K562 (cell line): ENCODE results near the gene TLK2. TPM values are rescaled to one million over a fixed set of nuclear protein-coding genes. Genes with fewer than 3 reads are reported as not detected.

ENCODE experiments used
- CBFA2T3 ChIP-seq: fragments of 450-650 bp; IDR thresholded peaks from 2 replicates; pipeline ENCODE4 v1.6.1; 2017
- CHD4 ChIP-seq: fragments of 200-600 bp; sonication (generic); IDR thresholded peaks from 3 replicates; pipeline ENCODE4 v1.6.1; 2012; ENCODE audit warnings: low read depth, mild to moderate bottlenecking, mixed read lengths, low read length, inconsistent platforms; ENCODE audit not compliant: insufficient read depth, insufficient replicate concordance, poor library complexity, severe bottlenecking
- DNMT1 ChIP-seq: fragments of 450-650 bp; IDR thresholded peaks from 2 replicates; pipeline ENCODE4 v1.6.1; 2016; ENCODE audit warnings: antibody characterized with exemption, mild to moderate bottlenecking
- EWSR1 ChIP-seq: fragments of 450-650 bp; IDR thresholded peaks from 2 replicates; pipeline ENCODE4 v1.6.1; 2018; ENCODE audit warnings: borderline replicate concordance, mild to moderate bottlenecking, low read depth, moderate library complexity; ENCODE audit not compliant: partially characterized antibody
- GATA2 ChIP-seq: sonication (generic); formaldehyde crosslinking; IDR thresholded peaks from 2 replicates; pipeline ENCODE4 v1.4.0; 2020; ENCODE audit warnings: mild to moderate bottlenecking, missing genetic modification reagents
- JUN ChIP-seq, 2 experiments: sonication (generic) in 1 of 2; formaldehyde crosslinking in 1 of 2; IDR thresholded peaks; 2 replicates each; pipeline versions ENCODE4 v1.6.1 to v1.8.0; 2012 to 2022; ENCODE audit warnings: borderline replicate concordance in 2 of 2, mild to moderate bottlenecking in 2 of 2, improper control_type of control experiment in 1 of 2, low read depth in 1 of 2, low read length in 1 of 2, missing genetic modification reagents in 1 of 2
- KDM1A ChIP-seq, 2 experiments: fragments of 450-650 bp; IDR thresholded peaks; 2 replicates each; pipeline ENCODE4 v1.6.1; 2016; ENCODE audit warnings: mild to moderate bottlenecking in 2 of 2
- KDM5B ChIP-seq: fragments of 200-600 bp; sonication (generic); IDR thresholded peaks from 2 replicates; pipeline ENCODE4 v1.6.1; 2012; ENCODE audit warnings: low read depth, mild to moderate bottlenecking, moderate library complexity, low read length, control low read depth, inconsistent platforms; ENCODE audit not compliant: insufficient replicate concordance
- LCOR ChIP-seq: sonication (generic); formaldehyde crosslinking; IDR thresholded peaks from 2 replicates; pipeline ENCODE4 v1.8.0; 2022; ENCODE audit warnings: mild to moderate bottlenecking, missing genetic modification reagents
- MTA2 ChIP-seq: fragments of 450-650 bp; IDR thresholded peaks from 2 replicates; pipeline ENCODE4 v1.6.1; 2016; ENCODE audit warnings: low read depth
- MTF1 ChIP-seq: fragments of 250-450 bp; sonication (Bioruptor Pico); IDR thresholded peaks from 2 replicates; pipeline ENCODE4 v1.9.0; 2021; ENCODE audit warnings: moderate library complexity, mild to moderate bottlenecking, inconsistent platforms, borderline replicate concordance
- PHB2 ChIP-seq: fragments of 450-650 bp; IDR thresholded peaks from 2 replicates; pipeline ENCODE4 v1.6.1; 2017; ENCODE audit warnings: low read depth
- SP1 ChIP-seq: sonication (generic); formaldehyde crosslinking; IDR thresholded peaks from 2 replicates; pipeline ENCODE4 v1.8.1; 2022; ENCODE audit warnings: mild to moderate bottlenecking, missing genetic modification reagents
- TARDBP ChIP-seq: fragments of 450-650 bp; IDR thresholded peaks from 2 replicates; pipeline ENCODE4 v1.6.1; 2016
- ZFP30 ChIP-seq: fragments of 250-450 bp; sonication (Bioruptor Pico); IDR thresholded peaks from 2 replicates; pipeline ENCODE4 v1.8.0; 2022; ENCODE audit warnings: moderate library complexity, mild to moderate bottlenecking, inconsistent platforms, borderline replicate concordance
- ZFPM2 ChIP-seq: fragments of 250-450 bp; sonication (Bioruptor Pico); IDR thresholded peaks from 2 replicates; pipeline ENCODE4 v1.5.1; 2022; ENCODE audit warnings: mild to moderate bottlenecking
- ZNF324 ChIP-seq: fragments of 250-450 bp; sonication (Bioruptor Pico); IDR thresholded peaks from 2 replicates; pipeline ENCODE4 v1.4.0; 2020; ENCODE audit warnings: mild to moderate bottlenecking
- ZNF431 ChIP-seq: sonication (generic); formaldehyde crosslinking; IDR thresholded peaks from 2 replicates; pipeline ENCODE4 v1.8.0; 2022; ENCODE audit warnings: mild to moderate bottlenecking, missing genetic modification reagents
- ZNF561 ChIP-seq: fragments of 450-650 bp; formaldehyde crosslinking; conservative IDR thresholded peaks from 2 replicates; pipeline ENCODE4 v1.4.0; 2020; ENCODE audit warnings: mild to moderate bottlenecking, moderate library complexity
- ZNF57 ChIP-seq: fragments of 450-650 bp; formaldehyde crosslinking; IDR thresholded peaks from 2 replicates; pipeline ENCODE4 v1.4.0; 2020; ENCODE audit warnings: mild to moderate bottlenecking, moderate library complexity
- polyA plus RNA-seq, 8 experiments: library from polyadenylated mRNA; depleted of rRNA in 4 of 8; stranded (reverse) in 5 of 8; unstranded in 3 of 8; fragments of >200 nt; fragmentation: Nextera tagmentation in 2 of 8; fragmentation: Illumina TruSeq in 1 of 8; extraction: Ambion mirVana in 2 of 8; extraction: Trizol in 1 of 8; gene quantifications; 2 replicates each; pipeline versions ENCODE4 v1.2.1 to v1.2.3, GENCODE V29; 2011 to 2014; ENCODE audit warnings: inconsistent platforms in 1 of 8, missing spikeins in 1 of 8
- total RNA-seq, 7 experiments: library from RNA; depleted of rRNA in 6 of 7; stranded (reverse); fragments of >200 nt in 6 of 7; fragmentation: Illumina TruSeq in 2 of 7; extraction: Trizol in 2 of 7; gene quantifications; 2 replicates each; pipeline versions ENCODE4 v1.2.1 to v1.2.3, GENCODE V29; 2011 to 2021; ENCODE audit warnings: low replicate concordance in 1 of 7
- TF ChIP-seq, protein P1 (sequence below): sonication (generic); formaldehyde crosslinking; IDR thresholded peaks from 2 replicates; pipeline ENCODE4 v1.8.1; 2023; ENCODE audit warnings: mild to moderate bottlenecking, missing genetic modification reagents
- TF ChIP-seq, protein P2 (sequence below): fragments of 200-800 bp; sonication (Bioruptor generic); IDR thresholded peaks from 2 replicates; pipeline ENCODE4 v1.6.1; 2017; ENCODE audit warnings: missing genetic modification characterization, missing compliant biosample characterization
- TF ChIP-seq, protein P3 (sequence below): fragments of 200-400 bp; formaldehyde crosslinking; IDR thresholded peaks from 2 replicates; pipeline ENCODE4 v1.6.1; 2017; ENCODE audit warnings: mild to moderate bottlenecking, low read depth, low read length, moderate library complexity

Gene TLK2
- total and polyA plus RNA-seq, 9 of the 15 experiments (the other 6 are each of a cell fraction or from before 2014, with no cell fraction given), result 10.1 to 51.9 (median 32.4) TPM

DNA sequence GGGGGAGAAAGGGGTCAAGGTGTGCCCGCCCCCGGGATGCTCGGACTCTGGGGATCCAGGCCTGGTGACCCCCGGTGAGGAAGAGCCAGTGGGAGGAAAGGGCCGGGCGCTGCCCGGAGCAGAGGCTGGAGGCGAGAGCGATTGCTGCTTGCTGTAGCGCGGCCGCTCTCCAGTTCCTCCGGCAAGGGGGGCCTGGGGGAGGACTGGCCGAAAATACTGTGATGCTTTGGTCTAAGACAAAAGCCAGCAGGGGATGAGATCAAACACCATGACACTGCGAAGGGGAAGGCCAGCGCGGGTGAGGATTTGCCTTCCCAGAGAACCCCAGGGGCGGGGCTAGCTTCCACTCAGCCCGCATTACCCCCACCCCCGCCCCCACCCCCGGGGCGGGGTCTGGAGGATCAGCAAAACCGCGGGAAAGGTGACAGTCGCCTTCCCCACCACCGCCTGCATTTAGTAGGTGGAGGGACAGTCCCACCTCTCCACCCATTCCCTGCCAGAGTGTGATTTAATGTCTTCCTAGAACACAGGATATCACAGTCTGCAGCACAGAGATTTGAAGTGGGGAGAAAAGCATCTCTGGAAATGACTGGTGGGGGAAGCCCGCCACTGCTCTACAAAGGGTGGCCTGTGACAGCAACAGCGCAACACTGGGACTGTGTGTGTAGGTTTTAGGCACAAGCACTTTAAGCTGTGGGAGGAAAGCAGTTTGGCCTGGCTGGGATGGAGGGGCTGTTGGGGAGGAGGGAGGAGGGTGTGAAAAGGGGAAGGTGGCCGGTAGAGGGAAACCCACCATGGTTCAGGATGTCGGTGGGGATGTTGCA lies 174.6 kb downstream of the TLK2 start (continued):
- TF ChIP-seq ZNF324 (CRISPR knock-in tag) (no peak), PHB2 (no peak), DNMT1 (no peak), ZFP30 (CRISPR knock-in tag) (no peak), ZFPM2 (CRISPR knock-in tag) (no peak), ZNF561 (no peak), TARDBP (no peak), JUN (IDR thresholded peaks at IDR 0.05; ENCODE audit: borderline replicate concordance, low read depth, low read length) (no peak), JUN (CRISPR knock-in tag; IDR thresholded peaks at IDR 0.05; ENCODE audit: borderline replicate concordance) (no peak), MTF1 (CRISPR knock-in tag) (no peak), ZNF431 (CRISPR knock-in tag) (no peak), ZNF57 (CRISPR knock-in tag) (no peak), CBFA2T3 (peak; percentile 55), KDM1A (IDR thresholded peaks at IDR 0.05) (peak; percentile 91 to 92), CHD4 (no peak), EWSR1 (no peak), SP1 (CRISPR knock-in tag) (no peak), KDM5B (no peak), MTA2 (no peak), GATA2 (CRISPR knock-in tag) (no peak), LCOR (no peak)
- TF ChIP-seq, protein P1, sequence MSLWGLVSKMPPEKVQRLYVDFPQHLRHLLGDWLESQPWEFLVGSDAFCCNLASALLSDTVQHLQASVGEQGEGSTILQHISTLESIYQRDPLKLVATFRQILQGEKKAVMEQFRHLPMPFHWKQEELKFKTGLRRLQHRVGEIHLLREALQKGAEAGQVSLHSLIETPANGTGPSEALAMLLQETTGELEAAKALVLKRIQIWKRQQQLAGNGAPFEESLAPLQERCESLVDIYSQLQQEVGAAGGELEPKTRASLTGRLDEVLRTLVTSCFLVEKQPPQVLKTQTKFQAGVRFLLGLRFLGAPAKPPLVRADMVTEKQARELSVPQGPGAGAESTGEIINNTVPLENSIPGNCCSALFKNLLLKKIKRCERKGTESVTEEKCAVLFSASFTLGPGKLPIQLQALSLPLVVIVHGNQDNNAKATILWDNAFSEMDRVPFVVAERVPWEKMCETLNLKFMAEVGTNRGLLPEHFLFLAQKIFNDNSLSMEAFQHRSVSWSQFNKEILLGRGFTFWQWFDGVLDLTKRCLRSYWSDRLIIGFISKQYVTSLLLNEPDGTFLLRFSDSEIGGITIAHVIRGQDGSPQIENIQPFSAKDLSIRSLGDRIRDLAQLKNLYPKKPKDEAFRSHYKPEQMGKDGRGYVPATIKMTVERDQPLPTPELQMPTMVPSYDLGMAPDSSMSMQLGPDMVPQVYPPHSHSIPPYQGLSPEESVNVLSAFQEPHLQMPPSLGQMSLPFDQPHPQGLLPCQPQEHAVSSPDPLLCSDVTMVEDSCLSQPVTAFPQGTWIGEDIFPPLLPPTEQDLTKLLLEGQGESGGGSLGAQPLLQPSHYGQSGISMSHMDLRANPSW (CRISPR knock-in tag), result no peak
- TF ChIP-seq, protein P2, sequence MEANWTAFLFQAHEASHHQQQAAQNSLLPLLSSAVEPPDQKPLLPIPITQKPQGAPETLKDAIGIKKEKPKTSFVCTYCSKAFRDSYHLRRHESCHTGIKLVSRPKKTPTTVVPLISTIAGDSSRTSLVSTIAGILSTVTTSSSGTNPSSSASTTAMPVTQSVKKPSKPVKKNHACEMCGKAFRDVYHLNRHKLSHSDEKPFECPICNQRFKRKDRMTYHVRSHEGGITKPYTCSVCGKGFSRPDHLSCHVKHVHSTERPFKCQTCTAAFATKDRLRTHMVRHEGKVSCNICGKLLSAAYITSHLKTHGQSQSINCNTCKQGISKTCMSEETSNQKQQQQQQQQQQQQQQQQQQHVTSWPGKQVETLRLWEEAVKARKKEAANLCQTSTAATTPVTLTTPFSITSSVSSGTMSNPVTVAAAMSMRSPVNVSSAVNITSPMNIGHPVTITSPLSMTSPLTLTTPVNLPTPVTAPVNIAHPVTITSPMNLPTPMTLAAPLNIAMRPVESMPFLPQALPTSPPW (CRISPR knock-in tag), result peak; percentile 91
- TF ChIP-seq, protein P3, sequence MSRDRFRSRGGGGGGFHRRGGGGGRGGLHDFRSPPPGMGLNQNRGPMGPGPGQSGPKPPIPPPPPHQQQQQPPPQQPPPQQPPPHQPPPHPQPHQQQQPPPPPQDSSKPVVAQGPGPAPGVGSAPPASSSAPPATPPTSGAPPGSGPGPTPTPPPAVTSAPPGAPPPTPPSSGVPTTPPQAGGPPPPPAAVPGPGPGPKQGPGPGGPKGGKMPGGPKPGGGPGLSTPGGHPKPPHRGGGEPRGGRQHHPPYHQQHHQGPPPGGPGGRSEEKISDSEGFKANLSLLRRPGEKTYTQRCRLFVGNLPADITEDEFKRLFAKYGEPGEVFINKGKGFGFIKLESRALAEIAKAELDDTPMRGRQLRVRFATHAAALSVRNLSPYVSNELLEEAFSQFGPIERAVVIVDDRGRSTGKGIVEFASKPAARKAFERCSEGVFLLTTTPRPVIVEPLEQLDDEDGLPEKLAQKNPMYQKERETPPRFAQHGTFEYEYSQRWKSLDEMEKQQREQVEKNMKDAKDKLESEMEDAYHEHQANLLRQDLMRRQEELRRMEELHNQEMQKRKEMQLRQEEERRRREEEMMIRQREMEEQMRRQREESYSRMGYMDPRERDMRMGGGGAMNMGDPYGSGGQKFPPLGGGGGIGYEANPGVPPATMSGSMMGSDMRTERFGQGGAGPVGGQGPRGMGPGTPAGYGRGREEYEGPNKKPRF, result no peak
